Ovary (tissue), 9 donors: Measurements from ENCODE around the gene MBD1. TPM values are rescaled to one million over a fixed set of nuclear protein-coding genes. Genes with fewer than 3 reads are reported as not detected.

Source experiments
- DNase-seq, 5 donors: peaks; one replicate each; pipeline ENCODE4 v3.0.0-alpha.2; 2019 to 2020
- H3K27ac ChIP-seq, 2 donors: fragments of 200-600 bp; one replicate each; pipeline versions ENCODE4 v1.5.1 to v1.8.0; 2019 to 2022
- H3K27me3 ChIP-seq: fragments of 200-600 bp; one replicate; pipeline ENCODE4 v1.8.0; 2022
- H3K36me3 ChIP-seq: fragments of 200-600 bp; sonication (generic); one replicate; pipeline ENCODE4 v1.5.1; 2019
- H3K4me1 ChIP-seq: one replicate; pipeline ENCODE4 v1.8.1; 2013; ENCODE audit warnings: mild to moderate bottlenecking, moderate library complexity; ENCODE audit not compliant: insufficient read depth
- H3K4me3 ChIP-seq: fragments of 200-600 bp; sonication (generic); one replicate; pipeline ENCODE4 v1.5.1; 2017
- H3K9me3 ChIP-seq, 2 donors: fragments of 200-600 bp in 1 of 2; sonication (generic) in 1 of 2; one replicate each; pipeline versions ENCODE4 v1.5.1 to v1.8.1; 2013 to 2019; ENCODE audit warnings: mild to moderate bottlenecking in 1 of 2, moderate library complexity in 1 of 2
- EP300 ChIP-seq: sonication (generic); formaldehyde crosslinking; IDR thresholded peaks from one replicate; pipeline ENCODE4 v1.6.1; 2017; ENCODE audit warnings: antibody characterized with exemption
- POLR2A ChIP-seq: fragments of 450-650 bp; IDR thresholded peaks from one replicate; pipeline ENCODE4 v1.6.1; 2017; ENCODE audit warnings: antibody characterized with exemption, mild to moderate bottlenecking, moderate library complexity
- WGBS, 3 donors: extraction: QIAGEN DNeasy Blood & Tissue Kit in 1 of 3; methylation state at CpG; one replicate each; pipeline versions ENCODE4 v1.1.5 to v1.1.7; 2013 to 2017; 5-methylcytosine and 5-hydroxymethylcytosine counted together
- intact Hi-C, 4 donors: fragments of 100-400 bp; cut with DNase I; formaldehyde crosslinking; loops; one replicate each; pipeline versions ENCODE4 v1.11.0 to v1.15.1; 2022 to 2023
- polyA plus RNA-seq, 2 donors: library from polyadenylated mRNA; stranded (reverse); fragments of 200-250 nt in 1 of 2; fragments of 350-450 nt in 1 of 2; fragmentation: Illumina TruSeq in 1 of 2; extraction: RNeasy Lipid Tissue Mini Kit (QIAGEN cat#74804) in 1 of 2; gene quantifications; one replicate each; pipeline ENCODE4 v1.2.3, GENCODE V29; 2013 to 2014
- total RNA-seq, 7 donors: library from RNA; depleted of rRNA in 2 of 7; stranded (reverse); fragments of >200 nt in 2 of 7; fragmentation: NEBNext Ultra II Directional in 3 of 7; extraction: Animal tissue kit (Norgen Biotek cat#: 25700) in 3 of 7; gene quantifications; one replicate each; pipeline versions ENCODE4 v1.1.0 to v1.2.4, GENCODE V29; 2016 to 2023
- TF ChIP-seq, protein P1 (sequence below), 3 donors: fragments of 450-650 bp in 2 of 3; fragments of 200-600 bp in 1 of 3; IDR thresholded peaks; one replicate each; pipeline versions ENCODE4 v1.5.1 to v1.8.0; 2016 to 2022; ENCODE audit warnings: antibody characterized with exemption in 3 of 3, mild to moderate bottlenecking in 1 of 3
- donor health status: DM: no; HTN: no; CAD: no; lungs with moderate emphysema.
- donor health status: DM: no; HTN: no; CAD: no.
- donor health status: Bipolar disorder and iron deficiency.
- donor health status: DM: yes; HTN: yes; CAD: no.
- donor health status: DM: no; HTN: no; CAD: no.
- donor health status: DM: yes; HTN: yes; CAD: no.

The MBD1 gene
- total and polyA plus RNA-seq, 9 donors = 30.1 to 78.5 (median 61.1) TPM

DNA sequence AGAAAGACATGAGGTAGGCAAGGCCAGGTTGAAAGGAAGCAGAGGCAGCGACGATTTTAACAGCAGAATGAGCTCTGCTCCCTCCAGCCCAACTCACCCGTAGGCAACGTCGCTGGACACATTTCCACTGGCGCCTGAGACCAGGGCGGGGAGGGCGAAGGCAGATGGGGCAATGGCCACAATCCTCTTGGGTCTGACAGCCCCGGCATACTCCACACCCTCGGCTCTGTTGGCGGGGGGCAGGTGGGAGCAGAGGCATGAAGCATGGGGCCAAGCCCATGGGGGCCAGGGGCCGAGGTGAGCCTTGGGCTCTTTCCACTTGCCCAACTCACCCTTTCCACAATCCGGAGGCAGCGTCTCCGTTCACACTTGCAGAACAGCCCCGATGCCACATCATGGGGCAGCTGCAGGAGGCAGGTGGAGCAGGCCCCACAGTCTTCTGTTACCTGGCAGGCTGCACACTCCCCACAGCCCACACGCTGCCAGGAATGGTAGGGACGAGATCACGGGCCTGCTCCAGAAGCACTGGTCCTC is 5.8 kb downstream of the MBD1 start:
- WGBS, 3 donors = 94 to 95% (median 94%) methylated on average over 19 of the region's 19 CpGs

DNA sequence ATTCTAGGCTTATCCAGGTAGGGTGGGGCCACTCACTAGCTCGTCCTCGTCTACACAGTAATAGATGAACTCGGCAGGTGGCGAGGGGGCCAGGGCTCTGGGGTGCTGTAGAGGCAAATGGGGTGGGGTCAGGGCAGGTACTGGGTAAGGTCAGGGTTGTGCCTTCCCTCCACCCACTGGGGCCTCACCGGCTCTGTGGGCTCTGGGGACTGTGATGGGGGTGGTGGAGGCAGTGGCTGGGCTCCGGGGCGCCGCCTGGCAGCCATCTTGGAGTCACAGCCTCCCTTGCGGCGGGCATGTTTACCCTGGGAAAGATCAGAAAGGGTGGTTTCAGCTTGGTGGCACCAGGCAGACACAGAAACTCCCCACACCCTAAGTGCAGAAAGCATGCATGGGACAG is 6.4 kb downstream of the MBD1 start:
- H3K4me3 ChIP-seq = no peak overlapping the region
- H3K27me3 ChIP-seq = no peaks in the 10 kb centered on the region
- WGBS, 3 donors = 94 to 98% (median 97%) methylated on average over 10 of the region's 10 CpGs
- DNase-seq = no peak
- TF ChIP-seq, protein P1, sequence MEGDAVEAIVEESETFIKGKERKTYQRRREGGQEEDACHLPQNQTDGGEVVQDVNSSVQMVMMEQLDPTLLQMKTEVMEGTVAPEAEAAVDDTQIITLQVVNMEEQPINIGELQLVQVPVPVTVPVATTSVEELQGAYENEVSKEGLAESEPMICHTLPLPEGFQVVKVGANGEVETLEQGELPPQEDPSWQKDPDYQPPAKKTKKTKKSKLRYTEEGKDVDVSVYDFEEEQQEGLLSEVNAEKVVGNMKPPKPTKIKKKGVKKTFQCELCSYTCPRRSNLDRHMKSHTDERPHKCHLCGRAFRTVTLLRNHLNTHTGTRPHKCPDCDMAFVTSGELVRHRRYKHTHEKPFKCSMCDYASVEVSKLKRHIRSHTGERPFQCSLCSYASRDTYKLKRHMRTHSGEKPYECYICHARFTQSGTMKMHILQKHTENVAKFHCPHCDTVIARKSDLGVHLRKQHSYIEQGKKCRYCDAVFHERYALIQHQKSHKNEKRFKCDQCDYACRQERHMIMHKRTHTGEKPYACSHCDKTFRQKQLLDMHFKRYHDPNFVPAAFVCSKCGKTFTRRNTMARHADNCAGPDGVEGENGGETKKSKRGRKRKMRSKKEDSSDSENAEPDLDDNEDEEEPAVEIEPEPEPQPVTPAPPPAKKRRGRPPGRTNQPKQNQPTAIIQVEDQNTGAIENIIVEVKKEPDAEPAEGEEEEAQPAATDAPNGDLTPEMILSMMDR (IDR thresholded peaks at IDR 0.05) = no peak
- TF ChIP-seq EP300 (no peak), POLR2A (no peak)
- no peaks in the 10 kb centered on the region for H3K9me3 ChIP-seq
- no peaks in the 10 kb centered on the region for H3K4me1 ChIP-seq
- intact Hi-C loops = no loop called here
- H3K36me3 ChIP-seq = peaks cover 4% of the 10 kb centered on the region
- no peak overlapping the region for H3K27ac ChIP-seq

More for the DNA sequence above, 5.8 kb downstream of the MBD1 start:
- no peaks in the 10 kb centered on the region for H3K9me3 ChIP-seq
- no peak for DNase-seq
- H3K27me3 ChIP-seq = no peaks in the 10 kb centered on the region
- intact Hi-C loops = no loop called here
- peaks cover 6% of the 10 kb centered on the region for H3K4me1 ChIP-seq
- H3K36me3 ChIP-seq = peaks cover 4% of the 10 kb centered on the region
- no peak overlapping the region for H3K4me3 ChIP-seq
- no peak for TF ChIP-seq POLR2A
- no peak for TF ChIP-seq EP300
- TF ChIP-seq, protein P1 (IDR thresholded peaks at IDR 0.05) = no peak
- no peak overlapping the region for H3K27ac ChIP-seq

DNA sequence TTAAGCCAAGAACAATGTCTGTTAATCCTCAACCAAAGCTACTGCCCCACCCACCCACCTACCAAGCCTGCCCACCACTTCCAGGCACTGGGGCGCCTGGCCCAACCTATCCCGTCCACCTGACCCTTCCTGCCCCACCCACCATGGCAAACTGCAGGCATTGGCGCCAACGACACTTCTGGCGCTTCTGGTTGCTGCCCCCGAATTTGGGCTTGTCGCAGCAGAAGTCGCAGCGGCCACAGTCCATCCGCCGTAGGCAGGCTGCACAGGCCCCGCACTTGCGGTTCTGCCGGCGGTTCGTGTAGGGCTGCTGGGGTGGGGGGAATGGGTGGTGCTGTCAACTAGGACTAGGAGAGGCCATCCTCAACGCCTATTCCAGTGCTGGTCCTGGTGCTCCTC is 7.3 kb downstream of the MBD1 start:
- intact Hi-C loops = no loop called here
- peaks cover 4% of the 10 kb centered on the region for H3K36me3 ChIP-seq
- WGBS, 3 donors = 94 to 96% (median 94%) methylated on average over 17 of the region's 17 CpGs
- DNase-seq = no peak
- H3K4me3 ChIP-seq = no peak overlapping the region
- no peaks in the 10 kb centered on the region for H3K9me3 ChIP-seq
- H3K27me3 ChIP-seq = no peaks in the 10 kb centered on the region
- H3K4me1 ChIP-seq = no peaks in the 10 kb centered on the region
- no peak overlapping the region for H3K27ac ChIP-seq
- TF ChIP-seq, protein P1 (IDR thresholded peaks at IDR 0.05) = no peak
- TF ChIP-seq EP300 (no peak), POLR2A (no peak)

DNA sequence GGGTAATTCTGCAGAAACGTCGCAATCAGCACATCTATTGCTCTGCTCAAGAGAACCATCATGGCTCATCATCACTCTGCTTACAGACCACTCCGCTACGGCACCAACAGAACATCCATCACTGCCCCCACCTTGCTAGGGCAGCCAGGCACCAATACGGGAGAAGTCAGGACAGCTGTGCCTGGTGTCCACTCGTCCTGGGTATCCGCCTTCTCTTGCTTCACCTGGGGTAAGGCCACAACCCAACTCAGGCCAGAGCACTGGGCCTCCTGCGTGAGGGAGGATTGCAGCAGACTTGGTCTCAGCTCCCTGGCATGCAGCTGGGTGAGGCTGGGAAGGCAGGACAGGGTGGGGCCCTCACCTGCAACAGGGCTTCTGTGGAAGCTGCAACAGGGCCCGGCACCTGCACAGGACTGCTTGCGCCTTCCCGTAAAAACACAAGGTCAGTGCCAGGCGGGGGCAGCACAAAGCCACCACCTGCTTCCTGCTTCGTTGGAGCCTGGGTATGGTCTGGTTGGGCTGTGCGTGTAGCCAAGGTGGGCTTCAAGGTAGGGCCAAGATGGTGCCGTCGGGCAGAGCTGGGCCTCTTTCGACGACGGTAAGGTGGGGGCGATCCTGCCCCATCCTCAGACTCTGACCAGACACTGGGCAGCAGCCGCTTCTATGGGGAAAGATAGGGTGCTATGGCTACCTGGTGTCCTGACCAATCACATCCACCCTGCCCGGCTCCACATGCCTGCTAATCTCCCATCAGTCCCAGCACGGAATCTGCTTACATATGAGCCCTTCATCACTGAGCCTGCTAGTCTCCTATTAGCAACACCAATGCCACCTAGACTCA is 7.9 kb downstream of the MBD1 start:
- Histone ChIP-seq H3K27me3 (no peaks in the 10 kb centered on the region), H3K4me1 (no peaks in the 10 kb centered on the region), H3K27ac (no peak overlapping the region), H3K36me3 (peaks cover 4% of the 10 kb centered on the region), H3K4me3 (no peak overlapping the region), H3K9me3 (no peaks in the 10 kb centered on the region)
- DNase-seq = no peak
- no peak for TF ChIP-seq EP300
- TF ChIP-seq, protein P1 (IDR thresholded peaks at IDR 0.05) = no peak
- intact Hi-C loops = no loop called here
- WGBS, 3 donors = 89 to 90% (median 90%) methylated on average over 23 of the region's 23 CpGs
